GM18502 (cell line): ENCODE measurements around the gene TALDO1.
A peak's percentile ranks its signal among the peaks of the same experiment; 100 is the strongest.

ENCODE experiments used
- ATAC-seq: cut with Tn5 transposase; IDR thresholded peaks from one replicate; pipeline ENCODE4 v1.9.1; 2021; ENCODE audit warnings: mild to moderate bottlenecking; ENCODE audit not compliant: unreplicated experiment, poor library complexity

TALDO1 gene

GRCh38 chr11:765025-765801 lies 17.9 kb downstream of the TALDO1 start:
- no peak for ATAC-seq

- no peak for ATAC-seq
Measured at GRCh38 chr11:765802-766091, 18.5 kb downstream of the TALDO1 start.

GRCh38 chr11:766106-766935 lies 19.1 kb downstream of the TALDO1 start:
- no peak for ATAC-seq

- ATAC-seq = no peak
Measured at GRCh38 chr11:766936-767210, 19.6 kb downstream of the TALDO1 start.

- ATAC-seq = no peak
Measured at GRCh38 chr11:767238-767637, 20.0 kb downstream of the TALDO1 start.

- no peak for ATAC-seq
Measured at GRCh38 chr11:769887-770641, 22.8 kb downstream of the TALDO1 start.

- ATAC-seq = no peak
Measured at GRCh38 chr11:770642-771616, 23.7 kb downstream of the TALDO1 start.

GRCh38 chr11:771617-772204 lies 24.4 kb downstream of the TALDO1 start:
- ATAC-seq = no peak

GRCh38 chr11:772429-773390 lies 25.4 kb downstream of the TALDO1 start:
- ATAC-seq = no peak

- no peak for ATAC-seq
Measured at GRCh38 chr11:773425-773824, 26.2 kb downstream of the TALDO1 start.

- ATAC-seq = no peak
Measured at GRCh38 chr11:773830-774229, 26.6 kb downstream of the TALDO1 start.

- no peak for ATAC-seq
Measured at GRCh38 chr11:774873-775592, 27.8 kb downstream of the TALDO1 start.

GRCh38 chr11:776263-776560 lies 28.9 kb downstream of the TALDO1 start:
- no peak for ATAC-seq

GRCh38 chr11:776561-777287 lies 29.5 kb downstream of the TALDO1 start:
- peak; percentile 33 for ATAC-seq

- peak; percentile 79 for ATAC-seq
Measured at GRCh38 chr11:777288-778255, 30.3 kb downstream of the TALDO1 start, which contains the start of gene GATD1. TSS of gene GATD1 (minus strand) at chr11:777487. CDS start at chr11:777462, 25 bp downstream.
